ENCODE results near the gene LRRN4. TPM values are rescaled to one million over a fixed set of nuclear protein-coding genes. Genes with fewer than 3 reads are reported as not detected.

Gene LRRN4
- total RNA-seq, 1 experiment from 2014 or later, result 0.57 TPM

GRCh38 chr20:6060213-6060612 lies 6.4 kb upstream of the LRRN4 start:
- in situ Hi-C loops (cut with HindIII; ENCODE audit: low pct_unique_long_range_greater_than_20kb, low sequenced_read_pairs) (no loop called here), intact Hi-C loops (cut with micrococcal nuclease; ENCODE audit: unreplicated experiment) (no loop called here)
- Histone ChIP-seq H3K9me3 (ENCODE audit: control insufficient read depth, insufficient read depth, low read depth, low read length) (no peaks in the 10 kb centered on the region), H3K4me1 (ENCODE audit: control insufficient read depth, insufficient read depth, low read length) (no peaks in the 10 kb centered on the region), H3K4me3 (ENCODE audit: low read depth in 2 of 2, low read length in 2 of 2) (no peak overlapping the region), H3K27me3 (ENCODE audit: control insufficient read depth, insufficient read depth, low read length) (0 out of 2 replicates have a peak, but pooled peaks cover 3% of the 10 kb centered on the region), H3K27ac (ENCODE audit: low read length) (no peak overlapping the region), H3K36me3 (ENCODE audit: control insufficient read depth, insufficient read depth, low read length) (no peaks in the 10 kb centered on the region)
- CTCF ChIA-PET, result no interaction called here
- TF ChIP-seq SIN3A (IDR thresholded peaks at IDR 0.05; ENCODE audit: borderline replicate concordance, insufficient read depth, low read depth, low read length) (no peak), TCF7L2 (IDR thresholded peaks at IDR 0.05; ENCODE audit: low read depth, low read length) (no peak), POLR2AphosphoS5 (IDR thresholded peaks at IDR 0.05; ENCODE audit: low read depth, low read length) (no peak), REST (IDR thresholded peaks at IDR 0.05; ENCODE audit: insufficient read depth in 1 of 2, low read depth in 2 of 2, low read length in 1 of 2) (no peak), CTCF (IDR thresholded peaks at IDR 0.05) (no peak)
- BruUV-seq (replicated peaks), result no TSS peak
- DNase-seq (ENCODE audit: low read depth, low spot score), result no peak
- POLR2A ChIA-PET, result no interaction called here
- ATAC-seq, result no peak

GRCh38 chr20:6058684-6059295 lies 4.9 kb upstream of the LRRN4 start:
- H3K4me3 ChIP-seq (ENCODE audit: low read depth in 2 of 2, low read length in 2 of 2), result no peak overlapping the region
- CTCF ChIA-PET, result no interaction called here
- no peaks in the 10 kb centered on the region for H3K36me3 ChIP-seq (ENCODE audit: control insufficient read depth, insufficient read depth, low read length)
- 0 out of 2 replicates have a peak, but pooled peaks cover 3% of the 10 kb centered on the region for H3K27me3 ChIP-seq (ENCODE audit: control insufficient read depth, insufficient read depth, low read length)
- POLR2A ChIA-PET, result no interaction called here
- no TSS peak for BruUV-seq (replicated peaks)
- intact Hi-C loops (cut with micrococcal nuclease; ENCODE audit: unreplicated experiment) (no loop called here), in situ Hi-C loops (cut with HindIII; ENCODE audit: low pct_unique_long_range_greater_than_20kb, low sequenced_read_pairs) (no loop called here)
- H3K9me3 ChIP-seq (ENCODE audit: control insufficient read depth, insufficient read depth, low read depth, low read length), result no peaks in the 10 kb centered on the region
- TF ChIP-seq POLR2AphosphoS5 (IDR thresholded peaks at IDR 0.05; ENCODE audit: low read depth, low read length), result no peak
- TF ChIP-seq REST (IDR thresholded peaks at IDR 0.05; ENCODE audit: insufficient read depth in 1 of 2, low read depth in 2 of 2, low read length in 1 of 2), result no peak
- TF ChIP-seq TCF7L2 (IDR thresholded peaks at IDR 0.05; ENCODE audit: low read depth, low read length), result no peak
- no peak for TF ChIP-seq CTCF (IDR thresholded peaks at IDR 0.05)
- TF ChIP-seq SIN3A (IDR thresholded peaks at IDR 0.05; ENCODE audit: borderline replicate concordance, insufficient read depth, low read depth, low read length), result no peak
- DNase-seq (ENCODE audit: low read depth, low spot score), result no peak
- ATAC-seq, result no peak
- H3K27ac ChIP-seq (ENCODE audit: low read length), result no peak overlapping the region
- peaks cover 6% of the 10 kb centered on the region; the same call in 1 of the 2 replicates for H3K4me1 ChIP-seq (ENCODE audit: control insufficient read depth, insufficient read depth, low read length)

All from Panc1 (cell line).